Measurements from ENCODE around the gene GPR15.

GRCh38 chr3:98574132-98574531 lies 42.4 kb downstream of the GPR15 start:
- TF ChIP-seq POLR2A (IDR thresholded peaks at IDR 0.05): no peak
- no peak for TF ChIP-seq CTCF (IDR thresholded peaks at IDR 0.05)
